LNCaP clone FGC (cell line): ENCODE results near the gene RFPL3.

Experiments used
- DNase-seq: peaks from one replicate; pipeline ENCODE4 v3.0.0-alpha.2; 2011; ENCODE audit warnings: low read depth
- H3K4me3 ChIP-seq: 2 replicates; pipeline ENCODE4 v1.5.1; 2011; ENCODE audit warnings: mild to moderate bottlenecking, low read depth, low read length, control low read depth
- TF ChIP-seq, protein P1 (sequence below): IDR thresholded peaks from 2 replicates; pipeline ENCODE4 v1.5.1; 2012; ENCODE audit warnings: mild to moderate bottlenecking; ENCODE audit not compliant: control insufficient read depth, insufficient read depth; ENCODE audit errors: extremely low read depth

The RFPL3 gene

DNA sequence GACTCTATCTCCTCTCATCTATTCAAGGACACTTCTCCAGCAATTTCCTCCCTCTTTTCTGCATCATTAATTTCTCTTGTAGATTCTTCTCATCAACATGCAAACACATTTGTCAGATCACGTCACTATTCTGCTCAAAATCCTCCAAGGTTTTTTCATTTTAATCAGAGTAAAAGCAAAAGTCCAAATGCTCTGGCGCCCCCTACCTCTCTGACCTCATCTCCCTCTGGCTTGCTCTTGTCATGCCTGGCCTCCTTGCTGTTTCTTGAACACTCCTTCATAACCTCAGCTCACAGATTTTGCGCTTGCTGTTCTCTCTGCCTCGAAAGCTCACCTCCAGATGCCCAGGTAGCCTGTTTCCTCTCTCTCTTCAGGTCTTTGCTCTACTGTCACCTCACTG lies 32.0 kb downstream of the RFPL3 start:
- DNase-seq, result no peak
- TF ChIP-seq, protein P1, sequence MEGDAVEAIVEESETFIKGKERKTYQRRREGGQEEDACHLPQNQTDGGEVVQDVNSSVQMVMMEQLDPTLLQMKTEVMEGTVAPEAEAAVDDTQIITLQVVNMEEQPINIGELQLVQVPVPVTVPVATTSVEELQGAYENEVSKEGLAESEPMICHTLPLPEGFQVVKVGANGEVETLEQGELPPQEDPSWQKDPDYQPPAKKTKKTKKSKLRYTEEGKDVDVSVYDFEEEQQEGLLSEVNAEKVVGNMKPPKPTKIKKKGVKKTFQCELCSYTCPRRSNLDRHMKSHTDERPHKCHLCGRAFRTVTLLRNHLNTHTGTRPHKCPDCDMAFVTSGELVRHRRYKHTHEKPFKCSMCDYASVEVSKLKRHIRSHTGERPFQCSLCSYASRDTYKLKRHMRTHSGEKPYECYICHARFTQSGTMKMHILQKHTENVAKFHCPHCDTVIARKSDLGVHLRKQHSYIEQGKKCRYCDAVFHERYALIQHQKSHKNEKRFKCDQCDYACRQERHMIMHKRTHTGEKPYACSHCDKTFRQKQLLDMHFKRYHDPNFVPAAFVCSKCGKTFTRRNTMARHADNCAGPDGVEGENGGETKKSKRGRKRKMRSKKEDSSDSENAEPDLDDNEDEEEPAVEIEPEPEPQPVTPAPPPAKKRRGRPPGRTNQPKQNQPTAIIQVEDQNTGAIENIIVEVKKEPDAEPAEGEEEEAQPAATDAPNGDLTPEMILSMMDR, result peak; percentile 46
- no peak overlapping the region for H3K4me3 ChIP-seq

DNA sequence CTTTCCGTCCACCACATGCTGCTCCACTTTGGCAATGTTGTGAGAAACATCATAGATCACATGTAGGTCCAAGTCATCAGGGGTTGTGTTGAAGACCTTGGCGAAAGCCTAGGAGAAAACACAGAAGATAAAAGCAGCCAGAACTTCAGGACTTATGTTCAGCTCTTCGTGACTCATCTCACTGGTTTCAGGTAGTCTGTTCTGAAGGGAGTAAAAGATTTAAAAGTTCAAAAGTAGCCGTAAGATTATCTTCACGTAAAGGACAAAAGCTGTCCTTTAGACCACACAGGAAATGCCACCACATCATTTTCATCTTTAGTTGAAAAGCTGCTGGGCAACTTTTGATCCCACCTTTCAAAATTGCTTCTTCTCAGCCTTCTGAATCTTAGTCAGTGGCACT lies 37.4 kb downstream of the RFPL3 start:
- TF ChIP-seq, protein P1, result no peak
- no peak for DNase-seq

DNA sequence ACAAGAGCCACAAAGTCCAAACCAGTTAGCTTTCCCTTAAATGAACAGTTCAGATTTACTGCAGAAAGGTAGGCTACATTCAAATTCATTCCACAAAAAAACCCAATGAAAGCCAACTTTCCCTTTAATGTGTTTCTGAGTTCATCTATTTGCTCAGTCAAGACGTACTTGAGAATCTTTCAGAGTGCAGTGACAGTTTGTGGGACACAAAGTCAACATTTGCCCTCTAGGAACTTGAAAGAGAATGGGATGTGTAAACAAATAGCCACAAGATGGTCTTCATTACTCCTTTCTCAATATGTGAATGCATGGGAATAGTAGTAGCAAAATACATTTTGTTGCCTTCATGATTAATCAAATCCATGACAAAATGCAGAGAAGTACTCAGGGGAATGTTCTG lies 38.6 kb downstream of the RFPL3 start:
- TF ChIP-seq, protein P1, result no peak
- DNase-seq, result no peak
- H3K4me3 ChIP-seq, result no peak overlapping the region

More for the DNA sequence above, 37.4 kb downstream of the RFPL3 start:
- no peak overlapping the region for H3K4me3 ChIP-seq

GRCh38 chr22:32396746-32397145 lies 39.1 kb downstream of the RFPL3 start:
- DNase-seq, result no peak
- H3K4me3 ChIP-seq, result no peak overlapping the region
- TF ChIP-seq, protein P1, result no peak

DNA sequence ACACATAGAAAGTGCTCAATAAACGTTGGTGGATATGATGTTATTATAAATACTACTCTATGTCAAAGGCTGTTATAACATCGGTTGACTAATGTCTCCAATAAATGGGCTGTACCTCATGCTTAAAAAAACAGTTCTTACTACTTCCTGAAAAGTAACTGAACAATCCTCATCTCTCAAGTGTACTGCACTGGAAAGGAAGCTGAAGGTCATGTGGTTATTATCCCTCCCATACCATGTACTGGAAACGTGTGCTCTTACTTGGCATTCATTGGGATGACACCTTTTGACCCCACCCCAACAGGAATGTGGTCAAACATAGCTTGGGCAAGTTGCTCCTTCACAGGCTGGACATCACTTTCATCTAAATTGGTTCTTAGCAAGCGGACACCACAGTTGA lies 43.8 kb downstream of the RFPL3 start:
- TF ChIP-seq, protein P1, result no peak
- DNase-seq, result no peak
- H3K4me3 ChIP-seq, result no peak overlapping the region

DNA sequence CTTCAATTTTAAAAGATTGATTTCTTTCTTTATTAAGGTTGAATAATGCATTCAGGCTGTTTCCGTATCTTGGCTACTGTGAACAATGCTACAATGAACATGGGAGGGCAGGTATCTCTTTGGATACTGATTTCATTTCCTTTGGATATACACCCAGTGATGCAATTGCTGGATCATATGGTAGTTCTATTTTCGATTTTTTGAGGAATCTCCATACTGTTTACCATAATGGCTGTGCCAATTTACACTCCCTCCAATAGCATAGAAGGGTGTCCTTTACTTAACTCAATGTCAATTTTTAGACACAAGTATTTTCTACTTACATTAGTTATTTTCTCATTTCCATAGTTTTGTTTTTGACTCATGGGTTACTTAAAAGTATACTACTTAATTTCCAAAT lies 46.4 kb downstream of the RFPL3 start:
- no peak for DNase-seq
- TF ChIP-seq, protein P1, result no peak
- no peak overlapping the region for H3K4me3 ChIP-seq

- DNase-seq, result no peak
- TF ChIP-seq, protein P1, result no peak
- no peak overlapping the region for H3K4me3 ChIP-seq
Observed at GRCh38 chr22:32407312-32407711, 49.6 kb downstream of the RFPL3 start.
